ENCODE data around the gene CDC5L.

The CDC5L gene

GRCh38 chr6:44456070-44456965 is 68.8 kb downstream of the CDC5L start:
- DNase-seq = no peak

- DNase-seq = no peak
Observed at GRCh38 chr6:44456966-44457292, 69.4 kb downstream of the CDC5L start.

GRCh38 chr6:44457596-44457995 is 70.1 kb downstream of the CDC5L start:
- no peak for DNase-seq

GRCh38 chr6:44458551-44458950 is 71.0 kb downstream of the CDC5L start:
- DNase-seq = no peak

- DNase-seq = no peak
Observed at GRCh38 chr6:44462335-44462734, 74.8 kb downstream of the CDC5L start.

GRCh38 chr6:44462797-44463727 is 75.6 kb downstream of the CDC5L start:
- DNase-seq = no peak

GRCh38 chr6:44463728-44464450 is 76.4 kb downstream of the CDC5L start:
- DNase-seq = no peak

GRCh38 chr6:44464527-44465310 is 77.2 kb downstream of the CDC5L start:
- no peak for DNase-seq

GRCh38 chr6:44466955-44467354 is 79.4 kb downstream of the CDC5L start:
- DNase-seq = no peak

- no peak for DNase-seq
Observed at GRCh38 chr6:44468835-44469234, 81.3 kb downstream of the CDC5L start.

- no peak for DNase-seq
Observed at GRCh38 chr6:44470115-44470464, 82.6 kb downstream of the CDC5L start.

GRCh38 chr6:44470746-44471145 is 83.2 kb downstream of the CDC5L start:
- DNase-seq = no peak

- no peak for DNase-seq
Observed at GRCh38 chr6:44471271-44471981, 83.9 kb downstream of the CDC5L start.

- no peak for DNase-seq
Observed at GRCh38 chr6:44472250-44472945, 84.9 kb downstream of the CDC5L start.

GRCh38 chr6:44473393-44474189 is 86.1 kb downstream of the CDC5L start:
- DNase-seq = no peak

GRCh38 chr6:44474190-44474631 is 86.7 kb downstream of the CDC5L start:
- DNase-seq = no peak

- no peak for DNase-seq
Observed at GRCh38 chr6:44474643-44475042, 87.1 kb downstream of the CDC5L start.

- DNase-seq = no peak
Observed at GRCh38 chr6:44475417-44475778, 87.9 kb downstream of the CDC5L start.

- DNase-seq = peak; percentile 27
Observed at GRCh38 chr6:44475779-44476434, 88.4 kb downstream of the CDC5L start.

- DNase-seq = no peak
Observed at GRCh38 chr6:44476849-44477248, 89.3 kb downstream of the CDC5L start.
